HG02981 (cell line): ENCODE measurements around the gene IL9R.
"Not testable (repeated sequence)": the region's sequence is repeated elsewhere in the genome, so short reads cannot be mapped to it uniquely, and the experiment has no call there.

Experiments used
- ATAC-seq: cut with Tn5 transposase; IDR thresholded peaks from one replicate; pipeline ENCODE4 v1.9.1; 2021; ENCODE audit warnings: mild to moderate bottlenecking, moderate library complexity; ENCODE audit not compliant: unreplicated experiment

The IL9R gene

GRCh38 chrX:156029296-156029695 lies 31.8 kb downstream of the IL9R start:
- ATAC-seq = not testable (repeated sequence)

DNA sequence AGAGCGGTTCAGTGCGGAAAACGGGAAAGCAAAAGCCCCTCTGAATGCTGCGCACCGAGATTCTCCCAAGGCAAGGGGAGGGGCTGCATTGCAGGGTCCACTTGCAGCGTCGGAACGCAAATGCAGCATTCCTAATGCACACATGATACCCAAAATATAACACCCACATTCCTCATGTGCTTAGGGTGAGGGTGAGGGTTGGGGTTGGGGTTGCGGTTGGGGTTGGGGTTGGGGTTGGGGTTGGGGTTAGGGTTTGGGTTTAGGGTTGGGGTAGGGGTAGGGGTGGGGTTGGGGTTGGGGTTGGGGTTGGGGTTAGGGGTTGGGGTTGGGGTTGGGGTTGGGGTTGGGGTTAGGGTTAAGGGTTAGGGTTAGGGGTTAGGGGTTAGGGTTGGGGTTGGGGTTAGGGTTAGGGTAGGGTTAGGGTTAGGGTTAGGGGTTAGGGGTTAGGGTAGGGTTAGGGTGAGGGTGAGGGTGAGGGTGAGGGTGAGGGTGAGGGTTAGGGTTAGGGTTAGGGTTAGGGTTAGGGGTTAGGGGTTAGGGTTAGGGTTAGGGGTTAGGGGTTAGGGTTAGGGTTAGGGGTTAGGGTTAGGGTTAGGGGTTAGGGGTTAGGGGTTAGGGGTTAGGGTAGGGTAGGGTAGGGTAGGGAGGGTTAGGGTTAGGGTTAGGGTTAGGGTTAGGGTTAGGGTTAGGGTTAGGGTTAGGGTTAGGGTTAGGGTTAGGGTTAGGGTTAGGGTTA lies 32.4 kb downstream of the IL9R start:
- ATAC-seq = not testable (repeated sequence)

- not testable (repeated sequence) for ATAC-seq
These were observed 33.0 kb downstream of the IL9R start for GRCh38 chrX:156030474-156030873.
